Natural killer cell (primary cell): ENCODE results near the gene SLC28A2. TPM values are rescaled to one million over a fixed set of nuclear protein-coding genes. Genes with fewer than 3 reads are reported as not detected.
"Not testable (repeated sequence)": the region's sequence is repeated elsewhere in the genome, so short reads cannot be mapped to it uniquely, and the experiment has no call there.

ENCODE experiments used
- ATAC-seq, 3 donors: fragments of 150-1000 bp in 2 of 3; fragments of 200-7000 bp in 1 of 3; cut with Tn5 transposase; 1 replicate in 1 of 3; 2 replicates in 2 of 3; pipeline ENCODE4 v1.10.0; 2021; ENCODE audit warnings: mild to moderate bottlenecking in 2 of 3, moderate library complexity in 2 of 3
- DNase-seq, 2 donors: peaks; one replicate each; pipeline versions ENCODE4 v3.0.0 to v3.0.0-alpha.2; 2013 to 2021; ENCODE audit warnings: mixed read lengths in 1 of 2
- H3K27ac ChIP-seq: one replicate; pipeline ENCODE4 v1.5.1; 2013; ENCODE audit warnings: mild to moderate bottlenecking, low read length
- H3K27me3 ChIP-seq: one replicate; pipeline ENCODE4 v1.6.1; 2013; ENCODE audit warnings: low read length; ENCODE audit not compliant: control insufficient read depth, insufficient read depth
- H3K36me3 ChIP-seq: one replicate; pipeline ENCODE4 v1.6.1; 2013; ENCODE audit warnings: low read length; ENCODE audit not compliant: control insufficient read depth, insufficient read depth
- H3K4me1 ChIP-seq: one replicate; pipeline ENCODE4 v1.6.1; 2013; ENCODE audit warnings: low read length; ENCODE audit not compliant: control insufficient read depth, insufficient read depth
- H3K4me3 ChIP-seq: one replicate; pipeline ENCODE4 v1.5.1; 2013; ENCODE audit warnings: low read length
- H3K9me3 ChIP-seq: one replicate; pipeline ENCODE4 v1.6.1; 2013; ENCODE audit warnings: low read length; ENCODE audit not compliant: control insufficient read depth, insufficient read depth
- H3K27ac Mint-ChIP-seq, 2 donors: one replicate each; pipeline ENCODE4 v1.8.0; 2022; ENCODE audit warnings: mild to moderate bottlenecking in 2 of 2, mixed read lengths in 2 of 2, moderate library complexity in 1 of 2
- H3K27me3 Mint-ChIP-seq, 2 donors: one replicate each; pipeline ENCODE4 v1.8.0; 2022; ENCODE audit warnings: low read depth in 2 of 2, mixed read lengths in 2 of 2
- H3K36me3 Mint-ChIP-seq: one replicate; pipeline ENCODE4 v1.8.0; 2022; ENCODE audit warnings: mixed read lengths
- H3K4me1 Mint-ChIP-seq, 2 donors: one replicate each; pipeline ENCODE4 v1.8.0; 2022; ENCODE audit warnings: mixed read lengths in 2 of 2
- H3K4me3 Mint-ChIP-seq: one replicate; pipeline ENCODE4 v1.8.0; 2022; ENCODE audit warnings: mild to moderate bottlenecking, moderate library complexity, mixed read lengths
- H3K9me3 Mint-ChIP-seq, 2 donors: one replicate each; pipeline ENCODE4 v1.8.0; 2022; ENCODE audit warnings: mixed read lengths in 2 of 2
- CTCF ChIP-seq: fragments of 200-600 bp; IDR thresholded peaks from one replicate; pipeline ENCODE4 v1.8.0; 2022; ENCODE audit warnings: antibody characterized with exemption
- WGBS: methylation state at CpG from one replicate; pipeline ENCODE4 v1.1.7; 2013; ENCODE audit warnings: missing lambda C conversion rate; ENCODE audit not compliant: insufficient coverage; 5-methylcytosine and 5-hydroxymethylcytosine counted together
- intact Hi-C: fragments of 100-400 bp; cut with micrococcal nuclease; formaldehyde crosslinking; loops from one replicate; pipeline ENCODE4 v1.14.2; 2022
- total RNA-seq, 4 donors: library from RNA; stranded (reverse); fragments of 120-200 nt in 1 of 4; gene quantifications; one replicate each; pipeline versions ENCODE4 v1.2.3 to v1.2.4, GENCODE V29; 2013 to 2022

Gene SLC28A2
- total RNA-seq, 3 donors from 2014 or later (not counting 1 experiment from before 2014, with no cell fraction given) = not detected

- Mint-ChIP-seq H3K36me3 (peaks cover 13% of the 10 kb centered on the region), H3K9me3 (peaks cover 3 to 14% of the 10 kb centered on the region in 2 donors), H3K27ac (no peak overlapping the region), H3K27me3 (peaks cover 13 to 20% of the 10 kb centered on the region in 2 donors), H3K4me3 (no peak overlapping the region), H3K4me1 (no peaks in the 10 kb centered on the region)
- intact Hi-C loops = no loop called here
- no peak for ATAC-seq
- TF ChIP-seq CTCF = no peak
- WGBS = 75% methylated on average over 3 of the region's 3 CpGs
- Histone ChIP-seq H3K27ac (no peak overlapping the region), H3K4me1 (no peaks in the 10 kb centered on the region), H3K4me3 (no peak overlapping the region), H3K36me3 (no peaks in the 10 kb centered on the region), H3K9me3 (peaks cover 18% of the 10 kb centered on the region), H3K27me3 (no peaks in the 10 kb centered on the region)
- no peak for DNase-seq
Measured at GRCh38 chr15:45231132-45231531, 20.9 kb upstream of the SLC28A2 start.

GRCh38 chr15:45231864-45232562, 20.0 kb upstream of the SLC28A2 start:
- no peak for ATAC-seq
- no peak overlapping the region for H3K4me3 Mint-ChIP-seq
- no peak for TF ChIP-seq CTCF
- Histone ChIP-seq H3K4me1 (no peaks in the 10 kb centered on the region), H3K4me3 (no peak overlapping the region), H3K9me3 (peaks cover 18% of the 10 kb centered on the region), H3K36me3 (no peaks in the 10 kb centered on the region), H3K27ac (no peak overlapping the region), H3K27me3 (no peaks in the 10 kb centered on the region)
- no peak for DNase-seq
- H3K27me3 Mint-ChIP-seq = peaks cover 7 to 20% of the 10 kb centered on the region in 2 donors
- H3K9me3 Mint-ChIP-seq = peaks cover 3 to 14% of the 10 kb centered on the region in 2 donors
- peaks cover 19% of the 10 kb centered on the region for H3K36me3 Mint-ChIP-seq
- H3K27ac Mint-ChIP-seq = no peak overlapping the region
- H3K4me1 Mint-ChIP-seq = no peaks in the 10 kb centered on the region
- intact Hi-C loops = no loop called here
- WGBS = 81% methylated on average over 3 of the region's 4 CpGs

- no peak overlapping the region for H3K27ac Mint-ChIP-seq
- H3K36me3 Mint-ChIP-seq = peaks cover 32% of the 10 kb centered on the region
- Histone ChIP-seq H3K4me1 (no peaks in the 10 kb centered on the region), H3K9me3 (peaks cover 18% of the 10 kb centered on the region), H3K4me3 (no peak overlapping the region), H3K27me3 (no peaks in the 10 kb centered on the region), H3K27ac (no peak overlapping the region), H3K36me3 (no peaks in the 10 kb centered on the region)
- no peak for DNase-seq
- peaks cover 9 to 10% of the 10 kb centered on the region in 2 donors for H3K27me3 Mint-ChIP-seq
- intact Hi-C loops = no loop called here
- H3K4me1 Mint-ChIP-seq = no peaks in the 10 kb centered on the region
- WGBS = 77% methylated on average over 10 of the region's 11 CpGs
- no peak for TF ChIP-seq CTCF
- no peak for ATAC-seq
- H3K9me3 Mint-ChIP-seq = peaks cover 3 to 25% of the 10 kb centered on the region in 2 donors
- H3K4me3 Mint-ChIP-seq = no peak overlapping the region
Measured at GRCh38 chr15:45234562-45235235, 17.3 kb upstream of the SLC28A2 start.

GRCh38 chr15:45236806-45237205, 15.2 kb upstream of the SLC28A2 start:
- H3K36me3 ChIP-seq, H3K4me3 ChIP-seq, H3K27me3 ChIP-seq, ATAC-seq, H3K4me3 Mint-ChIP-seq, H3K4me1 ChIP-seq, H3K27ac Mint-ChIP-seq, H3K27ac ChIP-seq, DNase-seq, intact Hi-C loops, H3K4me1 Mint-ChIP-seq: not testable (repeated sequence)
- WGBS = 68% methylated on average over 6 of the region's 6 CpGs
- H3K27me3 Mint-ChIP-seq = peaks cover 0 to 11% of the 10 kb centered on the region in 2 donors
- H3K9me3 Mint-ChIP-seq = peaks cover 3 to 27% of the 10 kb centered on the region in 2 donors
- peaks cover 32% of the 10 kb centered on the region for H3K9me3 ChIP-seq
- H3K36me3 Mint-ChIP-seq = peaks cover 45% of the 10 kb centered on the region
